Mucosa of descending colon (tissue), 3 donors: ENCODE data around the gene MYOT. TPM values are rescaled to one million over a fixed set of nuclear protein-coding genes. Genes with fewer than 3 reads are reported as not detected.
"Not testable (repeated sequence)": the region's sequence is repeated elsewhere in the genome, so short reads cannot be mapped to it uniquely, and the experiment has no call there.

Source experiments
- ATAC-seq: fragments of 200-7000 bp; cut with Tn5 transposase; one replicate; pipeline ENCODE4 v1.9.1; 2020; ENCODE audit warnings: mild to moderate bottlenecking, moderate library complexity
- DNase-seq, 3 donors: peaks; one replicate each; pipeline ENCODE4 v3.0.0-alpha.2; 2020
- H3K36me3 ChIP-seq: fragments of 200-600 bp; one replicate; pipeline ENCODE4 v1.8.0; 2021; ENCODE audit warnings: low read depth, mild to moderate bottlenecking
- H3K4me1 ChIP-seq: fragments of 200-600 bp; one replicate; pipeline ENCODE4 v1.8.0; 2021; ENCODE audit warnings: low read depth, mild to moderate bottlenecking
- H3K4me3 ChIP-seq: fragments of 200-600 bp; one replicate; pipeline ENCODE4 v1.8.0; 2021; ENCODE audit warnings: mild to moderate bottlenecking
- H3K9me3 ChIP-seq: fragments of 200-600 bp; one replicate; pipeline ENCODE4 v1.8.0; 2021; ENCODE audit warnings: mild to moderate bottlenecking
- CTCF ChIP-seq: fragments of 200-600 bp; IDR thresholded peaks from one replicate; pipeline ENCODE4 v1.8.0; 2022; ENCODE audit warnings: antibody characterized with exemption, mild to moderate bottlenecking
- intact Hi-C, 2 donors: fragments of 100-400 bp; cut with DNase I in 1 of 2; cut with micrococcal nuclease in 1 of 2; formaldehyde crosslinking; loops; one replicate each; pipeline versions ENCODE4 v1.11.0 to v1.11.1; 2022; cut with DNase I, micrococcal nuclease
- total RNA-seq, 3 donors: library from RNA; stranded (reverse); fragmentation: NEBNext Ultra II Directional in 2 of 3; extraction: Animal tissue kit (Norgen Biotek cat#: 25700) in 2 of 3; gene quantifications; one replicate each; pipeline versions ENCODE4 v1.2.1 to v1.2.4, GENCODE V29; 2021 to 2023
- donor health status: DM: no; HTN: no; CAD: no; lungs with moderate emphysema.
- donor health status: DM: no; HTN: no; CAD: no.
- donor health status: DM: no; HTN: yes; CAD: no.

The MYOT gene
- total RNA-seq, 3 donors from 2014 or later = 0.84 to 8.4 (median 2.0) TPM

- intact Hi-C loops = no loop called here
- Histone ChIP-seq H3K4me3 (no peak overlapping the region), H3K36me3 (no peaks in the 10 kb centered on the region), H3K4me1 (no peaks in the 10 kb centered on the region), H3K9me3 (no peaks in the 10 kb centered on the region)
- DNase-seq = no peak
- no peak for ATAC-seq
- no peak for TF ChIP-seq CTCF
Observed at GRCh38 chr5:137856201-137856600, 11.5 kb upstream of the MYOT start.

- H3K4me3 ChIP-seq = no peak overlapping the region
- H3K4me1 ChIP-seq = no peaks in the 10 kb centered on the region
- no peak for TF ChIP-seq CTCF
- intact Hi-C loops = no loop called here
- no peak for DNase-seq
- no peaks in the 10 kb centered on the region for H3K9me3 ChIP-seq
- no peaks in the 10 kb centered on the region for H3K36me3 ChIP-seq
- ATAC-seq = no peak
Observed at GRCh38 chr5:137856916-137857862, 10.5 kb upstream of the MYOT start.

DNA sequence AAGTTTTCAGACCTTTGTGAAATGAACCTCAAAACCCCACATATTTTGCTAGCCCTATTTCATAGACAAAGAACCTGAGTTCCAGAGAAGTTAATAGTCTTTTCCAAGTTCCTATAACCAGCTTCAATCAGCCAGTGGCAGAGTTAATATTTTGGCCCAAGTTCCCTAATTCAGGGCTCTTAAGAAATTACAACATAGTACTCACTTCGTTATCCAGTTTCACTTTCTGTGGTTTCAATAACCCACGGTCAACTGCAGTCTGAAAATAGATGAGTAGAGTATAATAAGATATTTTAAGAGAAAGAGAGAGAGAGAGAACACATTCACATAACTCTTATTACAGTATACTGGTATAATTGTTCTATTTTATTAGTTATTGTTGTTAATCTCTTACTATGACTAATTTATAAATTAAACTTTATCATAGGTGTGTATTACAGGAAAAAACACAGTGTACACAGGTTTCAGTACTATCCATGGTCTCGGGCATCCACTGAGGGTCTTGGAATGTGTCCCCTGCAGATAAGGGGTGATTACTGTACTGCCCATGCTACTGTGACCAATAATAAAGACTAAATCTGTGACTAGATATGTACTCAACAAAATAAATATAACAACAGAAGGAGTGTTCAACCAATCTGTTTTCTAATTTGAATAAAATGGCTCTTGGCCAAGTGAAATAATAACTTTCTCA lies 9.3 kb upstream of the MYOT start:
- Histone ChIP-seq H3K9me3 (no peaks in the 10 kb centered on the region), H3K4me1 (no peaks in the 10 kb centered on the region), H3K36me3 (no peaks in the 10 kb centered on the region), H3K4me3 (no peak overlapping the region)
- DNase-seq (peak in 1 of 3 donors; percentile 3), ATAC-seq (peak; percentile 62)
- no peak for TF ChIP-seq CTCF
- intact Hi-C loops = no loop called here

- H3K9me3 ChIP-seq = no peaks in the 10 kb centered on the region
- DNase-seq (no peak), ATAC-seq (no peak)
- TF ChIP-seq CTCF = no peak
- no peaks in the 10 kb centered on the region for H3K4me1 ChIP-seq
- H3K36me3 ChIP-seq = no peaks in the 10 kb centered on the region
- H3K4me3 ChIP-seq = no peak overlapping the region
- intact Hi-C loops = no loop called here
Observed at GRCh38 chr5:137858954-137859353, 8.7 kb upstream of the MYOT start.

- ATAC-seq = no peak
- H3K9me3 ChIP-seq = no peaks in the 10 kb centered on the region
- no peak overlapping the region for H3K4me3 ChIP-seq
- H3K4me1 ChIP-seq = no peaks in the 10 kb centered on the region
- intact Hi-C loops = no loop called here
- no peaks in the 10 kb centered on the region for H3K36me3 ChIP-seq
- no peak for DNase-seq
- no peak for TF ChIP-seq CTCF
Observed at GRCh38 chr5:137862251-137862650, 5.4 kb upstream of the MYOT start.

GRCh38 chr5:137863653-137864052 lies 4.0 kb upstream of the MYOT start:
- H3K4me3 ChIP-seq, H3K36me3 ChIP-seq, intact Hi-C loops, H3K4me1 ChIP-seq, ATAC-seq, DNase-seq, H3K9me3 ChIP-seq: not testable (repeated sequence)
